ENCODE results near the gene LGALS9B. TPM values are rescaled to one million over a fixed set of nuclear protein-coding genes. Genes with fewer than 3 reads are reported as not detected.
"Not testable (repeated sequence)": the region's sequence is repeated elsewhere in the genome, so short reads cannot be mapped to it uniquely, and the experiment has no call there.

LGALS9B gene
- total RNA-seq (not detected), polyA plus RNA-seq (ENCODE audit: insufficient read depth, low read depth, low replicate concordance) (0.34 TPM)
- long read RNA-seq, donor 1, result 0 reads
- long read RNA-seq, donor 2, result 0 reads

DNA sequence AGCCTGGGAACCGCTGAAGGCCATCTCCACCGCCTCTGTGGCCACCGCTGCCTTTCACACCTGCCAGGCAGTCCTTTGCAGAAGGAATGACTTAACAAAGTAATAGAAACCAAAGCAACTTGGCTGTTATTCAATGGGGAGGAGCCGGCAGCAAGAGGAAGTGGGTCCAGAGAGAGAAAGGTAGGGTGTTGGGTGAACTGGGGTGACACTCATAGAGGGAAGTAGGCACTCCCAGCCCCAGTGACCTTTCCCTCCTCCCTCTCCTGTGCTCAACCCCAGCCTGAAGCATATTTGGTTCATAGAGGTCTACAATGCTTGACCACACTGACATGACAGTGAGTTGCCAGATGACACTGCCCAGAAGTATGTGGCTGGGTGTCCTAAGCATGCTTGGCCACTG lies at the start of gene LGALS9B:
TSS of gene LGALS9B (minus strand) at position 93 of the 400 bp plus-strand sequence. CDS start at position 24, 69 bp downstream.
- DNase-seq; H3K9me3 ChIP-seq; H3K36me3 ChIP-seq (ENCODE audit: low read depth, missing control alignments); H3K27me3 ChIP-seq; H3K4me1 ChIP-seq; H3K27ac ChIP-seq; H3K4me3 ChIP-seq; intact Hi-C loops (cut with DNase I; ENCODE audit: low total_unique reads): not testable (repeated sequence)
- WGBS, 2 donors, result no CpG with 5 or more reads among the region's 4 CpGs

DNA sequence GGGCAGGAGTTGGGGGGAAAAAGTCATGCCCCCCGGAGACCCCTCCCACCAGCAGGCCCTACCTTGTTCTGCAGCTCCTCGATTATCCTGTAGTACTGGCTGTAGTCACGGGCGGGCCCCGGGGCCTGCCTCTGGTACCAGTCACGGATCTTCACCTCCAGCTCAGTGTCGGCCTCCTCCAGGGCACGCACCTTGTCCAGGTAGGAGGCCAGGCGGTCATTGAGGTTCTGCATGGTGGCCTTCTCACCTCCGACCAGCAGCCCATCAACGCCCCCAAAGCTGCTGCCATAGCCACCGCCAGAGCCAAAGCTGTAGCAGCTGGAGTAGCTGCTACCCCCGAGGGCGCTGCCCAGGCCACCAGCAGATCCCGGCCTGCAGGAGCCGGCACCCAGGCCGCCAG lies 49.6 kb upstream of the LGALS9B start:
- H3K36me3 ChIP-seq (ENCODE audit: low read depth, missing control alignments); H3K9me3 ChIP-seq; H3K27ac ChIP-seq; H3K4me1 ChIP-seq; H3K27me3 ChIP-seq; H3K4me3 ChIP-seq; DNase-seq; intact Hi-C loops (cut with DNase I; ENCODE audit: low total_unique reads): not testable (repeated sequence)
- WGBS, 2 donors, result 97% methylated on average over 12 of the region's 17 CpGs; no CpG with 5 or more reads in 1 of the 2 donors

DNA sequence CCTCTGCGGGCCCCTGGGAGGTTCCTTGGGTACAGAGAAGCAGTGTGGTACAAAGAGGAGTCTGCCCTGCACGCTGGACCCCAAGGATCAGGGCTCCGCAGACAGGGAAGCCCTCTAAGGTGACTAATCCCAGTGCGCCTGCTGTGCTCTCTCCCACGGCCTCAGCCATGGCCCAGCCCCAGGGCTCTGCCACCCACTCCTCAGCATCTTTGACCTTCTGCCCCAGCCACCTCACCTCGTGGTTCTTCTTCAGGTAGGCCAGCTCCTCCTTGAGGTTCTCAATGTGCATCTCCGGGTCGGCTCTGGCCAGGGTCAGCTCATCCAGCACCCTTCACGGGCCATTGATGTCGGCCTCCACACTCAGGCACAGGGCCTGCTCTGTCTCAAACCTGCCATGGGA lies 47.8 kb upstream of the LGALS9B start:
- H3K4me1 ChIP-seq; H3K27ac ChIP-seq; H3K36me3 ChIP-seq (ENCODE audit: low read depth, missing control alignments); DNase-seq; H3K9me3 ChIP-seq; intact Hi-C loops (cut with DNase I; ENCODE audit: low total_unique reads); H3K4me3 ChIP-seq; H3K27me3 ChIP-seq: not testable (repeated sequence)
- 83 to 92% methylated on average over 7 to 9 of the region's 10 CpGs for WGBS, 2 donors

DNA sequence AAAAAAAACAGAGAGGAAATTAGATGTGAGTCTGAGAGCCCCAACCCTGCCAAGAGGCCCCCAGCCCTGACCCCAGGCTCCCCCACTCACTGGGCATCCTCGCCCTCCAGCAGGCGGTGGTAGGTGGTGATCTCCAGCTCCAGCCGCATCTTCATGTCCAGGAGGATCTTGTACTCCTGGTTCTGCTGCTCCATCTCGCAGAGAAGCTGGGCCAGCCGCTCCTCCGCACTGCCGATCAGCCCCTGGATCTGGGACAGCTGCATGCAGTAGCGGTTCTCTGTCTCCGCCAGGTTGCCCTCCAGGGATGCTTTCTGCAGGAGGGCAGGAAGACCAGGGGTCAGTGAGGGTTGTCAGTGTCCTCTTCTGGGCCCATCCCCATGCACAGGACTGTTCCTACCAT lies 46.2 kb upstream of the LGALS9B start:
- H3K36me3 ChIP-seq (ENCODE audit: low read depth, missing control alignments); H3K27me3 ChIP-seq: not testable (repeated sequence)
- WGBS, 2 donors, result 72 to 100% methylated on average over 2 of the region's 9 CpGs

DNA sequence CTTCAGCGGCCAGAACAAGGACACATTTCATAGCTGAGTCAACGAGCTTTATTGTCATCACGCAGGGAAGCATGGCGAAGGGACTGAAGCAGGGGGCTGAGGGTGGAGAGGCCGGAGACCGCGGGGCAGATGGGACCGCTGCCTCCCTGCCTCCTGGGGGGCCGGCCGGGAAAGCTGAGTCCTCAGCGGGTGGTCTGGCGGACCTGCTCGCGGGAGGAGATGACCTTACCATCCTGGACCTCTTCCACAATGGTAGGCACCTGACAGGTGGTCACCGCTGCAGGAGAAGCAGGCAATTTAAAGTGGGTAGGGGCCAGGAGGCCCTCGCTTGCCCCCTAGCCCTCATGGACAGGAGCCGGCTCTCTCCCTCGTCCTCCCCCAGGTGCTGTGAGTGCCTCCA lies 45.0 kb upstream of the LGALS9B start:
- H3K36me3 ChIP-seq (ENCODE audit: low read depth, missing control alignments); DNase-seq; H3K27me3 ChIP-seq; H3K9me3 ChIP-seq; H3K4me3 ChIP-seq; H3K27ac ChIP-seq; H3K4me1 ChIP-seq; intact Hi-C loops (cut with DNase I; ENCODE audit: low total_unique reads): not testable (repeated sequence)
- WGBS, 2 donors, result no CpG with 5 or more reads among the region's 18 CpGs

More for the DNA sequence above, 46.2 kb upstream of the LGALS9B start:
- H3K4me3 ChIP-seq; DNase-seq; H3K27ac ChIP-seq; H3K4me1 ChIP-seq; intact Hi-C loops (cut with DNase I; ENCODE audit: low total_unique reads); H3K9me3 ChIP-seq: not testable (repeated sequence)

DNA sequence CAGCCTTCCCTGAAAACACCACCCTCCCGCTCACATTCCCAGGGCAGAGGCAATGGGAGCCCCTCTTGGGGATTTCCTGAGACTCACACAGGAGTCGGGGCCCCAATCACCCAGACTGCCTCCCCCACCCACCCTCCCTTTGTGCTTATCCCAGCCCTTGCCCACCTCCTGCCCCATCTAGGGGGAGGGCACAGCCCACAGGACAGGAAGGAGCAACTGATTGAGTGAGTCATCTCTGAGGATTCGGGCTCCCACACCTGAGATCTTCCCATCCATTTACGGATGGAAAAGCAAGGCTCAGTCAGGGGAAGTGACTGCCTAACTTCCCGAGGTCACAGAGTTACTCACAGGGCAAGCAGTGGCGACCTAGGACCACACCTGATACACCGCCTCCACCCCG lies 44.4 kb upstream of the LGALS9B start:
- WGBS, 2 donors, result no CpG with 5 or more reads among the region's 8 CpGs
- intact Hi-C loops (cut with DNase I; ENCODE audit: low total_unique reads); H3K4me1 ChIP-seq; H3K36me3 ChIP-seq (ENCODE audit: low read depth, missing control alignments); H3K27ac ChIP-seq; H3K27me3 ChIP-seq; H3K9me3 ChIP-seq; H3K4me3 ChIP-seq; DNase-seq: not testable (repeated sequence)

DNA sequence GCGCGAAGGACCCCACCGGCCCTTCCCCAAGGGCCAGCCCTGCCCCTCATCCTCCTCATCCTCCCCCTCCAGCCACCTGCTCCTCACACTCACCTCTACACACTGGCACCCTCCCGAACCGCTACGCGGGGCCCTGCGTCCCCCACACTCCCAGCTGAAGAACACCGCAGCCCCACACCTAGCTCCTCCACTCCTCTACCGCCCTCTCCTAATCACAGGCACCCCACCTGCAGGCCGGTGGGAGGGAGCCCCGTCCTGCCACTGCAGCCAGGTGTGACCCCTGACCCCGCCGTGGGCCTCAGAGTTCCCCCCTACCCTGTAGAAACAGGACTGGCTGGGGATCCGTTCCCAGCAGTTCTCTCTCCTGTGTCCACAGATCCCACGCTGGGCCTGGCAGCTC lies 38.0 kb upstream of the LGALS9B start:
- 79% methylated on average over 14 of the region's 16 CpGs; no CpG with 5 or more reads in 1 of the 2 donors for WGBS, 2 donors
- H3K27me3 ChIP-seq; DNase-seq; H3K36me3 ChIP-seq (ENCODE audit: low read depth, missing control alignments); H3K4me1 ChIP-seq; H3K27ac ChIP-seq; H3K9me3 ChIP-seq; H3K4me3 ChIP-seq; intact Hi-C loops (cut with DNase I; ENCODE audit: low total_unique reads): not testable (repeated sequence)

DNA sequence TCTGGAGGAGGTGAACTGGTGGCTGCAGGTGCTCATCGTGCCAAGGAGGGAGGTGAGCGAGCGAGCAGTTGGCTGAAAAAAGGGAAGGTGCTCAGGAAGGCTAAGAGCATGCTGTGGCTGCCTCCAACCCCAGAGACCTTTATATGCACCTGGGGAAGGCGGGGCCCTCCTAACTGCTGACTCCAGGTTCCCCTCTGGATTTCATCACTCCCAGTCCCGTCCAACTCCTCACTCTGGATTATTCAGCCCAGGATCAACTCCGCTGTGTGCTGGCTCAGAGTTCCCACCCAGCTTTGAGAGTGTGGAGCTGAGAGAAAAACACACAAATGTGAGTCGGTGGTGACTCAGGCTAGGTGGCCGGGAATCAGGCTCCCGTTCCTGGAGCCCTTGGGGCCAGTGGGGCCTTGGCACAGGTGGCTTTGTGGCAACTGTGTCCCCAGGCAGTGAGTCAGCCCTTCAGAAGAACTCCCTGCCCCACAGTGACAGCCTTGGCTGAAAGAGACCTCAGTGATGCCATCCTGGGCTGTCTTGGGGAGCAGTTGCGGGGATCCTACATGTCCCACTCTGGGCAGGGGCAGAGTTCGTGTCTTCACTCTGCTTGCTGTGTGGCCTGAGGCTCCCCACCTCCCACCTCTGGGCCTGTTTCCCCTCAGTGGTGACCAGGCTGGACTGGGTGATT lies 37.2 kb upstream of the LGALS9B start:
- H3K27ac ChIP-seq; DNase-seq; H3K27me3 ChIP-seq; H3K4me3 ChIP-seq; H3K4me1 ChIP-seq; H3K36me3 ChIP-seq (ENCODE audit: low read depth, missing control alignments); intact Hi-C loops (cut with DNase I; ENCODE audit: low total_unique reads); H3K9me3 ChIP-seq: not testable (repeated sequence)
- no CpG with 5 or more reads among the region's 11 CpGs for WGBS, 2 donors

DNA sequence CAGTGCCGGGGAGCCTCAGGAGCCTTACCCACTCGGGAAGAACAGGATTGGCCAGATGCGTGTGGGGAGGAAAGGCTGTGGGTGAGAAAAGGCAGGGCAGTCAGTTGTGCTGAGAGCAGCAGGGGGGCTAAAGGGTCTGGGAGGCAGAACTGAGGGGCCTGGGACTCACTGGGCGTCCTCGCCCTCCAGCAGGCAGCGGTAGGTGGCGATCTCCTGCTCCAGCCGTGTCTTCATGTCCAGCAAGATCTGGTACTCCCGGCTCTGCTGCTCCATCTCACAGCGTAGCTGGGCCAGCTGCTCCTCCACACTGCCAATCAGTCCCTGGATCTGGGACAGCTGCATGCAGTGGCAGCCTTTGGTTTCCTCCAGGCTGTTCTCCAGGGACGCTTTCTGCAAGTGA lies 34.6 kb upstream of the LGALS9B start:
- intact Hi-C loops (cut with DNase I; ENCODE audit: low total_unique reads); H3K4me1 ChIP-seq; H3K27me3 ChIP-seq; H3K9me3 ChIP-seq; DNase-seq; H3K36me3 ChIP-seq (ENCODE audit: low read depth, missing control alignments); H3K27ac ChIP-seq; H3K4me3 ChIP-seq: not testable (repeated sequence)
- WGBS, 2 donors, result 60 to 66% methylated on average over 3 to 9 of the region's 11 CpGs

DNA sequence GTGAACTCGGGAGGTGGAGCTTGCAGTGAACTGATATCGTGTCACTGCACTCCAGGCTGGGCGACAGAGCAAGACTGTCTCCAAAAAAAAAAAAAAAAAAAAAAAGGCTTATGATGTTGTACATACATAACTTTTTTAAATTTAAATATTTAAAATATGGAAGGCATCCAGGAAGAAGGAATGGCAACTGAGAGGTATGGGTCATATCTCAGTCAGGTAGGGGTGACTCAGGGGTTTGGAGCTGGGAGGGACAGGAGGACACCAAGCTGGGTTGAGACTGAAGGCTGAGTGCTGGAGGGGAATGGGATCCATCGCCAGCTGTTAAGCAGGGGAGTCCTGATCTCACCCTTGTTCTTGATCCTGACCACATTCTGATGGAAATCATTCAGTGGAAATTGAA lies 33.0 kb upstream of the LGALS9B start:
- H3K27ac ChIP-seq, result not testable (repeated sequence)

DNA sequence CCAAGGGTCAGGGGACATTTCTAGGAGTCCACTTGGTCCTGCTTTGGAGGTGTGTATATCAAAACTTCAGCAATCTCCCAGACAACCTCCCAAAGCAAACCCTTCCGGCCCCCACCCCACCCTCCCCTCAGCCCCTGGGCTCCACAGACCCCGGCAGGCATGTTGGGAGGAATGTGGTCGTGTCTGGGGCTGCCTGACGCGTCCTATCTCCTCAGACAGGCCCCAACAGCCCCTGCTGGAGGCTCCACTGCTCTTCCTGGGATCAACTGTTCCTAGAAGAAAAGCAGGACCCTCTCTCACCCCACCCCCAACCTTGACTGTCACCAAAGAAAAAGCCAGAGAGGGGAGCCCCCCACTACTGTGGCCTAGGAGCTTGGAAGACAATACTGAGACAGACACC lies 28.1 kb upstream of the LGALS9B start:
- H3K4me3 ChIP-seq; H3K27ac ChIP-seq; H3K9me3 ChIP-seq; H3K4me1 ChIP-seq; DNase-seq; H3K36me3 ChIP-seq (ENCODE audit: low read depth, missing control alignments); H3K27me3 ChIP-seq; intact Hi-C loops (cut with DNase I; ENCODE audit: low total_unique reads): not testable (repeated sequence)
- 72% methylated on average over 5 of the region's 5 CpGs; no CpG with 5 or more reads in 1 of the 2 donors for WGBS, 2 donors

More for the DNA sequence above, 33.0 kb upstream of the LGALS9B start:
- DNase-seq; intact Hi-C loops (cut with DNase I; ENCODE audit: low total_unique reads); H3K27me3 ChIP-seq; H3K9me3 ChIP-seq; H3K4me1 ChIP-seq; H3K4me3 ChIP-seq; H3K36me3 ChIP-seq (ENCODE audit: low read depth, missing control alignments): not testable (repeated sequence)
- WGBS, 2 donors, result 87 to 89% methylated on average over 4 of the region's 4 CpGs

DNA sequence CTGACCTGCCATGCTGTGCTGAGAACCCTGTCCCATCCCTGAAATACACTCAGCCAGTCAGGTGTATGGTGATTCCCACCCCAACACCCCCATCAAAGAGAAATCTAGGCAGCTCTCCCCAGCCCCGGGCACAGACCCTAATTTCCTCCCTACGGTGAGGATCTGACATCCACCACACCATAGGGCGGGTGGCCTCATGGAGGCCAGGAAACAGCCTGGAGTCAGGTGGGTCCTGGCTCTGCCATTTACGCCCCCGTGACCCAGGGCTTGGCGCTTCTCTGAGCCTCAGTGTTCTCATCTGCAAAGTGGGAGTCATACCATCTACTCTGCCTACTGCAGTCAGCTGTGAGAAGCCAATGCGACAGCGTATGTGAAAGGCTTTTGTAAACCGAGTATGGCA lies 27.4 kb upstream of the LGALS9B start:
- intact Hi-C loops (cut with DNase I; ENCODE audit: low total_unique reads); H3K27me3 ChIP-seq; H3K9me3 ChIP-seq; H3K36me3 ChIP-seq (ENCODE audit: low read depth, missing control alignments); DNase-seq; H3K4me3 ChIP-seq; H3K4me1 ChIP-seq; H3K27ac ChIP-seq: not testable (repeated sequence)
- 89% methylated on average over 6 of the region's 9 CpGs; no CpG with 5 or more reads in 1 of the 2 donors for WGBS, 2 donors
